Head of caudate nucleus (tissue), 42 donors: ENCODE measurements around the gene IL1R1.

Source experiments
- DNase-seq, 42 donors: peaks; one replicate each; pipeline versions ENCODE4 v3.0.0 to v3.0.0-alpha.2; 2020 to 2021; ENCODE audit warnings: mixed read lengths in 7 of 42
- intact Hi-C: fragments of 100-400 bp; cut with DNase I; formaldehyde crosslinking; loops from one replicate; pipeline ENCODE4 v1.15.0; 2022

The IL1R1 gene

GRCh38 chr2:102129951-102130646 lies 12.4 kb upstream of the IL1R1 start:
- no peak for DNase-seq
- intact Hi-C loops, result no loop called here

- no peak for DNase-seq
- intact Hi-C loops, result no loop called here
Measured at GRCh38 chr2:102130647-102130991, 11.9 kb upstream of the IL1R1 start.

- intact Hi-C loops, result no loop called here
- no peak for DNase-seq
Measured at GRCh38 chr2:102131564-102131963, 11.0 kb upstream of the IL1R1 start.

- no peak for DNase-seq
- intact Hi-C loops, result no loop called here
Measured at GRCh38 chr2:102137138-102137537, 5.4 kb upstream of the IL1R1 start.

GRCh38 chr2:102138331-102138730 lies 4.2 kb upstream of the IL1R1 start:
- intact Hi-C loops, result no loop called here

GRCh38 chr2:102139851-102140250 lies 2.7 kb upstream of the IL1R1 start:
- intact Hi-C loops, result no loop called here

More at GRCh38 chr2:102138331-102138730, 4.2 kb upstream of the IL1R1 start:
- DNase-seq, result no peak

GRCh38 chr2:102140377-102140776 lies 2.2 kb upstream of the IL1R1 start:
- intact Hi-C loops, result no loop called here
- no peak for DNase-seq

More at GRCh38 chr2:102139851-102140250, 2.7 kb upstream of the IL1R1 start:
- DNase-seq, result no peak

- intact Hi-C loops, result no loop called here
- DNase-seq, result no peak
Measured at GRCh38 chr2:102141011-102141943, 1.3 kb upstream of the IL1R1 start.

- intact Hi-C loops, result no loop called here
- no peak for DNase-seq
Measured at GRCh38 chr2:102142829-102143449, 393 bp downstream of the IL1R1 start.

- no peak for DNase-seq
- intact Hi-C loops, result no loop called here
Measured at GRCh38 chr2:102143450-102143985, 972 bp downstream of the IL1R1 start.

- intact Hi-C loops, result no loop called here
- DNase-seq, result no peak
Measured at GRCh38 chr2:102144128-102144527, 1.6 kb downstream of the IL1R1 start.

GRCh38 chr2:102145107-102145506 lies 2.6 kb downstream of the IL1R1 start:
- DNase-seq, result no peak
- intact Hi-C loops, result no loop called here

- no peak for DNase-seq
- intact Hi-C loops, result no loop called here
Measured at GRCh38 chr2:102145934-102146333, 3.4 kb downstream of the IL1R1 start.

- no peak for DNase-seq
- intact Hi-C loops, result no loop called here
Measured at GRCh38 chr2:102147935-102148334, 5.4 kb downstream of the IL1R1 start.

GRCh38 chr2:102149243-102149642 lies 6.7 kb downstream of the IL1R1 start:
- intact Hi-C loops, result no loop called here
- DNase-seq, result no peak

- intact Hi-C loops, result no loop called here
- DNase-seq, result no peak
Measured at GRCh38 chr2:102149644-102150455, 7.3 kb downstream of the IL1R1 start.

- no peak for DNase-seq
- intact Hi-C loops, result no loop called here
Measured at GRCh38 chr2:102154364-102154763, 11.8 kb downstream of the IL1R1 start.

GRCh38 chr2:102154946-102155702 lies 12.6 kb downstream of the IL1R1 start:
- DNase-seq, result no peak
- intact Hi-C loops, result no loop called here
